Stimulated activated CD8-positive, alpha-beta memory T cell treated with anti-CD3 and anti-CD28 coated beads, Interleukin-15, amount 100 ng/mL, for 4 hours (primary cell): ENCODE data around the gene POLR1A.

Source experiments
- DNase-seq, 2 donors: peaks; one replicate each; pipeline ENCODE4 v3.0.0-alpha.2; 2020; ENCODE audit warnings: low read depth in 2 of 2

The POLR1A gene

DNA sequence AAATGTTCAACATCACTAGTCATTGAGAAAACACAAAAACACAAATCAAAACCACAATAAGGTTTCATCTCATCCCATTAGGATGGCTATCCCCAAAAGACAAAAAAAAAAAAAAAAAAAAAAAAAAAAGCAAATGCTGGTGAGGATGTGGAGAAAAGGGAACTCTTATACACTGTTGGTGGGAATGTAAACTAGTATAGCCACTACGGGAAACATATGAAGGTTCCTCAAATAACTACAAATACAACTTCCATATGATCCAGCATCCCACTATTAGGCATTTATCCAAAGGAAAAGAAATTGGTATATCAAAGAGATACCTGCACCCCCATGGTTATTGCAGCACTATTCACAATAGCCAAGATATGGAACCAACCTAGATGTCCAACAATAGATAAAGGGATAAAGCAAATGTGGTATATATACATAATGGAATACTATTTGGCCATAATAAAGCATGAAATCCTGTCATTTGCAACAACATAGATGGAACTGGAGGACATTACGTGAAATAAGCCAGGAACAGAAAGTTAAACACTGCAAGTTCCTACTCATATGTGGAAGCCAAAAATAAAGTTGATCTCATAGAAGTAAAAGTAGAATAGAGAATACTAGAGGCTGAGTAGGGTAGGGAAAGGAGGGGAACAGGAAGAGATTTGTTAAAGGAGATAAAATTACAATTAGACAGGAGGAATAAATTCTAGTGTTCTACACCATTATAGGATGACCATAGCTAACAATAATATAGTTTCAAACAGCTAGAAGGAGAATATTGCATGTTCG is 8.4 kb downstream of the POLR1A start:
- no peak for DNase-seq

DNA sequence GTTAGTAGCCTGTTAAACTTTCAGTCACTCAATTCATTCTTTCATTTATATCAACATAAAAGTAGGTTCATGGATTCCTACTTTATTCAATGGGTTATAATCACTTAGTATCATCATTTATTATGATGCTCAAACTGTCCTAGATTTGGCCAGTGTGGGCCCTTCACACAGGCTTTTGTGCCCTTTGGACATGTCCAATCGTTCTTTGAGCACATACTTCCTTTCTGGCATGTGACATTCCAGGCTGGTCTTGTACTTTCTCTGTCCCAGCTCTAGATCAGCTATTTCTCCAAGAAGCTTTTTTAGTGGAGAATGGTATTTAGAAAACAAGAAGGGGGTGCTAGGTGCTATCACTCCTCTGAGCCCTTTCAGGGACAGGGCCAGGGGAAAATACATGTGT is 11.5 kb downstream of the POLR1A start:
- no peak for DNase-seq

DNA sequence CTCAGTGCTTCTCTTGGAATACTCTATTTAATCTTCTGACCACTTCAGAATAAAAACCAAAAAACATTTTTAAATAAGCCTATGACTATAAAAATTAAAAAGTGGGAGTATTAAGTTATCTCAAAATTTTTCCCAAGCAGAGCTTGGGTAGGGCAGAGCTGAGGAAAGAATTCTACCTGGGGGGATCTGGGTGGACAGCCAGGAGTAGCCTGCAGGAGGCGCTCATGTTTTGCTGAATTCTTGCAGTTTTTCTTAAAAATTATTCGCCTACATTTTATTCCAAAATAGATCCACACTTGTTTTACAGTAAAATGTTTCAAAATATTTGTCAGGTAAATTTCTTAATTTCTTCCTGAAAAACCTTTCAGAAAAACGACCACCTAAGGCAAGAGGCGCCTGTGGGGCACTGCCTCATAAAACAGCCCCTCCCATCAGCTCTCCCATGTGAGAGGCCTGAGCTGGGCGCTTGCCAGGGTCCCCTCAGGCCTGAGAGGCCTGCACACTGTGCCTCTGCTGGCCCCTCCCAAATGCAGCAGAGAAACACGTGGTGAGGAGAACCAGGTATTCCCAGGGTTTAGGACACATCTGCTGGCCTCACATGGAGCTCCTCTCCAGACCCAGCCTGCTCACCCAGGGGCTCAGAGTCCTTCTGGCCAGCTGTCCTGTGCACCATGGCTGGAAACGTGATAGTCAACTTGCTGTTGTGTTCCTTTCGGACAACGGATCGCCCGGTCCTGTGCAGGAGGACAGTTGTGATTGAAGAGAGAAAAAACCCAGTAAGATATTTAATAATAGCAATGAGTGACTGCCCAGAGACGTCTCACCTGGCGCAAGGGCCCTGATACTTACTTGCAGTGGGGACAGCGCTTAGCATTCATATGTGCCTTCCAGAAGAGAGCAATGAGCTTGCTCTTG is 17.5 kb downstream of the POLR1A start:
- no peak for DNase-seq

DNA sequence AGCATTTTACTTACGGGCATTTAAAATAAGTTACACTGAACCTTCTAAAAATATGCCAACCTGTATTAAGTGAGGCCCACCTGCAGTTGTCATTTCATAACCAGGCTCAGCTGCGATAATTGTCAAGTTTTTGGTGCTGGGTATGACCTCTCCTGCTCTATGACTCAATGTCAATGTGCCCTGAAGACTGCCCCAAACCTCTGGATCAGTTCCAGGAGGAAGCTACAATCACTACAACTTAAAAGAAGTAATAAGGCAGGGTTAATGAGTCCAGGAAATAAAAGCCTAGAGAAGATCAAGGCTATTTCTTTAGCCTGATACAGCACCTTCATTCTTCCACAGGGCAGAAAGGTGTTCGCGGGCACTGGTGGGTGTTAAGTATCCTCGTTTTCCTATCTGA is 22.9 kb downstream of the POLR1A start:
- no peak for DNase-seq

- DNase-seq, result no peak
Measured at GRCh38 chr2:86081724-86082123, 24.0 kb downstream of the POLR1A start.

DNA sequence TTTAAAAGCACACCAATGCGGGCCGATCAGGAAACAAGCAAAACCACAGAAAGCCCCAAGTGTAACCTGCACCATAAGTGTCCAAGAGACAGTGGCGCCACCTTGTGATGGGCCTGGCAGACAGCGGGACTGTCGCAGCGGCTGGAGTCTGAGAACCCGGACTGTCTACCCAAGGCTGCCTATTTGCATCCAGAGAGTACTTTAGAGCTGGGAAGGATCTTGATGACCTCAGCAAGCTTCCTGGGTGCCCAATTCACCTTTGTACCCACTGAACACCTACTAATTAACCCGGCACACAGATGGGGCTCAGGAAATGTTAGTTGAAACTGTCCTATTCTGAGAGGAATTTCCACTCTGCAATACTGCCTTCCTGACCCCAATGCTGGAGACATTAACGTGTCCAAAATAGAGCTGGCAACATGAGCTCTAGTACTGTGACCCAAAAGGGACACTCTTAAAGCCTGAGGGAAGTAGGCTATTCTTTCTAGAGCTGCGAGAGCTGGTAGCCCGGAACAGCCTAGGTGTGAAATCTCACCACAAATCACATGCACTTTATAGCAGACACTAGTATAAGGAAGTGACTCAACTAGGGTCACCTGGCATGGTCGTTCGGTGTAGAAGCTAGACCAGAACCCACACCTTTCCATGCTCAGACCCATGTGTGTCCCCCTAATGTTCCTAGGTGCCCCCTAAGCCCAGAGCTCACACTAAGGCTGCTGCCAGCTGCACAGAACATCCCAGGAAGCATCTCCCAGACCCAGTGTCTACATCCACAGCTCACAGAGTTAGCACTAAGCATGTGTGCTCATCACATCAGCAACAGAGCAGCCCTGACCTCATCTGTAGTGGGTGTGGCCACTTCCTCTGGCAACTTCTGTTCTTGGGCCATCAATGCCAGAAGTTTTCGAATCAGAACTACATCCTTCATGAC is 25.4 kb downstream of the POLR1A start:
- DNase-seq, result peak; percentile 41 to 54

DNA sequence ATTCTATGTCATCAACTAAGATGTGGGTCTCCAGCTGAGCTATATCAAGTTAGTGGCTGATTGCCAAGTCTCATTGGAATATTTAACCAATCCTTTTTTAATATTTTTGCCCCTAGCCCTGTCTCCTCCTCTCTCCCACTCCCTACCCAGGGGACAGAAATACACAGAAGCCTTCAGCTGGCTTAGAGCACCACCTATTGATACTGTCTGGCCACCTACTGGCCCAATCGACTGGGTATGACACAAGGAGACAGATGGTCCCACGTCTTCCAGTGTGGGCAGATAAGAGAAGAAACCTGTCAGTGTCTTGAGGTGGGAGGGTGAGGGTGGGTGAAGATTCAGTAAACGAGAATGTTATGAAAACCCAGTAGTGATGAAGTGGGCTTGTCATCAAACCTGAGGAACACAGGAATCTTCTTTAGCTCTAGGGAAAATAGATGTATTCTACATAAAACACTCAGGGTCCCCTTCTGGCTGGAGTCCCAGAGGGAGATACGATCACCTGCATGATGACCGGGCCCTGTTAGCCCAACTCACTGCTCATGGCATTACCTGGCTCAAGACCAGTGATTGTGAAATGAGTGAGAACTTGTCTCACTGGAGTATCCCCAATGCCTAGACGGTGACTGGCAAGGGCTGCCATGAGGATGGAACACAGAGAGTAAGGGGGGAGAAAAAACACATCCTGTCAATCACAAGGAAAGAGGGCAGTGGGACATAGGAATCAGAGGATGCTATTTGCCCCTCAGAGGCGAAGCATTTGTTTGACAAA is 26.7 kb downstream of the POLR1A start:
- DNase-seq, result no peak

DNA sequence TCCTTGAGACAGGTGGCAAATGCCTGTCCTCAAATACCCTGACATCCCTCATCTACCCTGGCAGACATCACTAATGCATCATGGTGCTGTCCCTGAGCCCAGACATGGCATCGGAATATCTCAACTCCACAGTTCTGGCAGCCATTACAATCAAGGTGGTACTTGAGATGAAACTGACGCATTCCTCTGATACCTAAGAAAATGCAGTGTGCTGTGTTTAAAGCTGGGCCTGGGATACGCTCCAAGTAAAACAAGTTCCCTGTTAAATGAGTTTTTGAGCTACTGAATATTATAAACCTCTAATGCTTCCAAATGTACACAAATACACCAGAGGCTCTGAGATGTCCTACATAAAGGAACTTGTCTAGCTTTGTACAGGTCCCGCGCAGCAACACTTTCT is 29.8 kb downstream of the POLR1A start:
- DNase-seq, result no peak

GRCh38 chr2:86074811-86075210 is 30.9 kb downstream of the POLR1A start:
- no peak for DNase-seq

- no peak for DNase-seq
Measured at GRCh38 chr2:86074256-86074655, 31.4 kb downstream of the POLR1A start.

- DNase-seq, result no peak
Measured at GRCh38 chr2:86073225-86073624, 32.5 kb downstream of the POLR1A start.

GRCh38 chr2:86072271-86072858 is 33.3 kb downstream of the POLR1A start:
- no peak for DNase-seq

- no peak for DNase-seq
Measured at GRCh38 chr2:86070868-86071267, 34.8 kb downstream of the POLR1A start.

- no peak for DNase-seq
Measured at GRCh38 chr2:86069783-86070339, 35.8 kb downstream of the POLR1A start.

DNA sequence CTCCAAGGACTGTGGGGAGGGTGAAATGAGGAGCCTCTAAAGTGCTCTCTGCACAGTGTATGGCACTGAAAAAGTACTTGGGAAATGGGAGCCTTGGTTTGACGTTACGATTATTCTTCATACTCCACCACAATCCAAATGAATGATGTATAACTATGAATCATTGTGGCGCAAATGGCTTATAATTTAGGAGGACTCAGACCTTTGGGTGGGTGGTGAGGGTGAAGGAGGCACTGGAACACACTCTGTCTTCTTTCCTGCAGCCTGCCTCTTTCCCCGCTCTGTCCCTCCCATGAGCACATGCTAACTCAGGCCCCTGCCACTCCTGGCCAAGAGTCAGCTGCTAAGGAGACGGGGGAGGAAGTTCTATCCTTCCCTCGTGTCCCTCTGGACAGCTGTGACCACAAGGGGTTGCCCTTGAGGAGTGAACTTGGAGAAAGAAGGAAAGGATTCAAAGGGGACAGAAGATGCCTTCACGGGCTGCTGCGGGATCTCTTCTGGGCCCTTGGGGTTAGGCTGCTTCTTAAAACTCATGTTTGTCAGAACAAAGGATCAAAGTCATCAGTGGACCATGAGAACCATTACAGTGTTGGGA is 36.5 kb downstream of the POLR1A start:
- DNase-seq, result no peak

- no peak for DNase-seq
Measured at GRCh38 chr2:86068648-86069047, 37.0 kb downstream of the POLR1A start.

- peak; percentile 16 to 21 for DNase-seq
Measured at GRCh38 chr2:86068136-86068588, 37.5 kb downstream of the POLR1A start.

- no peak for DNase-seq
Measured at GRCh38 chr2:86066915-86067314, 38.8 kb downstream of the POLR1A start.

GRCh38 chr2:86066007-86066578 is 39.6 kb downstream of the POLR1A start:
- no peak for DNase-seq
